GM19035 (cell line): ENCODE results near the gene LORICRIN.
"Not testable (repeated sequence)": the region's sequence is repeated elsewhere in the genome, so short reads cannot be mapped to it uniquely, and the experiment has no call there.

Source experiments
- ATAC-seq: cut with Tn5 transposase; IDR thresholded peaks from one replicate; pipeline ENCODE4 v1.9.1; 2021; ENCODE audit not compliant: unreplicated experiment

LORICRIN gene, protein sequence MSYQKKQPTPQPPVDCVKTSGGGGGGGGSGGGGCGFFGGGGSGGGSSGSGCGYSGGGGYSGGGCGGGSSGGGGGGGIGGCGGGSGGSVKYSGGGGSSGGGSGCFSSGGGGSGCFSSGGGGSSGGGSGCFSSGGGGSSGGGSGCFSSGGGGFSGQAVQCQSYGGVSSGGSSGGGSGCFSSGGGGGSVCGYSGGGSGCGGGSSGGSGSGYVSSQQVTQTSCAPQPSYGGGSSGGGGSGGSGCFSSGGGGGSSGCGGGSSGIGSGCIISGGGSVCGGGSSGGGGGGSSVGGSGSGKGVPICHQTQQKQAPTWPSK

GRCh38 chr1:153259387-153259786 lies at the start of gene LORICRIN:
Gene LORICRIN (plus strand): TSS chr1:153259687. CDS start chr1:153260950, 1,263 bp downstream.
- no peak for ATAC-seq

DNA sequence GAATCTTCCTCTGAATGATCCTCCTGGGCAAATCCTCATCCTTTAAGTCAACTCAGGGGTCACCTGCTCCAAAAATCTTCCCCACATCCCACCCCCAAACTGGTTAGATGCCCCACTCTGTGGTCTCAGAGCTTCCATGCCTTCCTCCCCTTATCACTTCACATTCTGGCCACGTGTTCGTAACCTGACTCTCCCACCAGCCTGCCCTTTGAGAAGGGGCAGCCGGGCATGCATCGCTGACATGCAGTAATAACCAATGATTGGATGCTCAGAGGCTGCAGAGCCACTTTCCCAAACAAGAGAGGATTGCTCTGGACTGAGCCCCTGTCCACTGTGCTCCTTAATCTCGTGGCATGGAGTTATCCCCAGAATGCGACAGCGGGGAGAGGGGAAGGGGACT lies 49.3 kb upstream of the LORICRIN start:
- ATAC-seq, result no peak

DNA sequence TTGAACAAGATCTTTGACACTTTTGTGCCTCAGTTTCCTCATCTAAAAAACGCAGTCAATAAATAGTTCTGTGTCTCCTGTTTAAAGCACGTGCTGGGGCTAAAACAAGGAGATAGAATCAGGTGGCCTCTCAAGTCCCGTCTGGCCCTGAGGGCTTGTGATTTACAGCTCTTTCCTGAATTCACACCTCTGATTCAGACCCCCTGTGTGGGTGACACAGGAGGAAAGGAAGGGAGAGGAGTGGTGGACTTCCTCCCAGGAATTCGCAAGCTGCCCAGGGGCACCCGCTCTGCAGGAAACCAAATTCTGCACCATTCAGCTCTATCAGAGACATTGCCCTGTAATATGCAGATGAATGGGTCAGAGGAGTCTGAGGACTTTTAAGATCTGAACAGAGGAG lies 47.3 kb upstream of the LORICRIN start:
- no peak for ATAC-seq

DNA sequence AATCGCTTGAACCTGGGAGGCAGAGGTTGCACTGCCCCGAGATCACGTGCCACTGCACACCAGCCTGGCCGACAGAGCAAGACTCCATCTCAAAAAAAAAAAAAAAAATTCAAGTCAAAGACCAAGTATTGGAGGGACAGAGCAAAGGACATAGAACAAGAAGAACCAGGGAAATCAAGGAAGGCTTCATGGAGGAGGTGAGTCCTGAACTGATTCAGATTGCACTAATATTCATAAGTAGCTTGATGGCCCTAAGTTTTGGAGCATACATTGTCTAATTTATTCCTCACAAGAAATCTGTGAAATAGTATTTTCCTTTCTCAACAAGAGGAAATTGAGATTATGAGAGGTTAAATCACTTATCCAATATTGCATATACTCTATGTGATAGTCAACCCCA lies 46.0 kb upstream of the LORICRIN start:
- ATAC-seq, result no peak

- no peak for ATAC-seq
Observed at GRCh38 chr1:153217212-153217611, 42.3 kb upstream of the LORICRIN start, which contains the start of gene PRR9. Gene PRR9 (plus strand): TSS chr1:153217584. CDS start chr1:153218145, 561 bp downstream.

DNA sequence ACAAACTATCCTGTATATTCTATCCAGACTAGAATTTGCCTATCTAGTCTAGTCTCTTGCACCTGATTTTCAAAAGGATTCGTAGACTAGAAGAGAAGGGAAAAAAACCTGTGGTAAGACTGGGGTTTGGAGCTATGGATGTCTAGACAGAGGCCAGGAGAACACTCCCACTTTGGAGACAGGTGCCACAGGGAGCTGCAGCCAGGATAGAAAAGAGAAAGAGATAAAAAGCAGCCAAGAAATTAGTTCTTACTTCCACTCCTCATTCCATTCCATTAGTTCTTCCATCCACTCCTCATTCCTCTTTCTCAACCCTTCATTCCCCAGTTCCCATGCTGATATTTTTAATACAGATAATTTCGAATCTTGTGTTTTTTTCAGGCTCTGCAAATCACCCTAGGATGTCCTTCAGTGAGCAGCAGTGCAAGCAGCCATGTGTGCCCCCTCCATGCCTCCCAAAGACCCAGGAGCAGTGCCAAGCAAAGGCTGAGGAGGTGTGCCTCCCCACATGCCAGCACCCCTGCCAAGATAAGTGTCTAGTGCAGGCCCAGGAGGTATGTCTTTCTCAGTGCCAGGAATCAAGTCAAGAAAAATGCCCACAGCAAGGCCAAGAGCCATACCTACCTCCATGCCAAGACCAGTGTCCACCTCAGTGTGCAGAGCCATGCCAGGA lies 41.6 kb upstream of the LORICRIN start:
- no peak for ATAC-seq

DNA sequence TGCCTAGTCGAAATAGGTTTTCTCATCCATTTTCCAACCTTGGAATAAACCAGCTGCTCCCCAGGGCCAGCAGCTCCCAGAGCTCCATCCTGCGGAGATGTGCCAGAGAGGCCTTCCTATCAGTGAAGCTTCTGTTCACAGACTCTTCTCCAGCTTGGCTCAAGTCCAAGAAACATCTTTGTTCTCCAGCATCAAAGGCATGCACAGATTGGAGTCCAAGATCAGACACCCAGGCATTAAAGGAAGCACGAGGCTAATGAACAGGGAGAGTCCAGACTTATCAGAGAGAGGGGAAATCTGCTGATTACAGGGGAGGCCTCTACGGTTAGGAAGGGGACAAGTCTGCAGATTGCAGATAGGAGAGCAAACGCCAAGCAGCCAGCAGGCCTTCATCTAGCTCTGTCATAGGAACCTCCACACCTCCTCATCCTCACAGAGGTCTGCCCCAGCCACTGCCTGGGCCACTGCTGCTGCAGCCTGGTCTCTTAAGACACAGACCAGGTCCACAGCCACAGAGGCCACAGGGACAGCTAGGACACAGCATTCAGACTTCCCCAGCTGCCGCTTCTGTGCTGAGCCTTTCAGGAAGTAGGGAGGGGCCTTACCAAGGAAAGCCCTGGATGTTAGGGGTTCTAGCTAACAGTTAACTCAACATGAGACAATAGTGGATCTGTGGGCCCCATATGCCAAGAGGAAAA lies 38.7 kb upstream of the LORICRIN start:
- no peak for ATAC-seq

- ATAC-seq, result peak; percentile 91
Observed at GRCh38 chr1:153223040-153223891, 36.2 kb upstream of the LORICRIN start.

DNA sequence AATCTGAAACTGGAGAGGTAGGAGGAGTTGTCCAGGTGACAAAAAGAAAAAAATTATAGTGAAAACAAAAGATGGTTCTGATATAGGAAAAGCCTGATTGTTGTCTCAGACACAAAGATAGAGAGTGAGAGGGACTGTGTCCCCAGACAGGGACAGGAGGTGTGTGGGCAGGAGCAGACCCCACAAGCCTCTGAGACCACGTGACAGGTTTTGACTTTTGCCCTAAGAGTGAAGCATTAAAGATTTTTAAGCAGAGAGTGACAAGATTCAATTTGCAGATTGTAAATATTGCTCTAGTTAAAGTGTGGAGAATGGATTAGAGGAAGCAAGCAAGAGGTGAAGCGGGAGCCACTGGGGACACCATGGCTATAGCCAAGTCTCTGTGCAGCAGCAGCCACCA lies 31.7 kb upstream of the LORICRIN start:
- ATAC-seq, result no peak

DNA sequence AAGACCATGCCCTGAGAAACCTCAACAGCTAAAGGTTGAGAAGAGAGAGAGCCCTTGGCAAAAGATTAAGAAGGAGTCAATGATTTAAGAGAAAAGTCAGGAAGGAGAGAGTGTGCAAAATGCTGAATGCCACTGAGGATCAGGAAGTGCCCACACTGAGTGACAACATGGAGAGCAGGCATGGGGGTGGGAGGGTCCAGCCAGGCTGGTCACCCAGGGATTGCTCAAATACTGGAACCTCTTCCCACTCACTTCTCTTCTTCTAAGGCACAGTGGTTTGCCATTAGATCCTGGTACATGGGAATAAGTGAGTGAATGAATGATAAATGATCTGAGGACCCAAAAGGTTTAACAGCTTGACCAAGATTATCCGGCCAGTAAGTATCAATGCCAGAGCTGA lies 31.0 kb upstream of the LORICRIN start:
- no peak for ATAC-seq

- ATAC-seq, result not testable (repeated sequence)
Observed at GRCh38 chr1:153229076-153229829, 30.2 kb upstream of the LORICRIN start.

DNA sequence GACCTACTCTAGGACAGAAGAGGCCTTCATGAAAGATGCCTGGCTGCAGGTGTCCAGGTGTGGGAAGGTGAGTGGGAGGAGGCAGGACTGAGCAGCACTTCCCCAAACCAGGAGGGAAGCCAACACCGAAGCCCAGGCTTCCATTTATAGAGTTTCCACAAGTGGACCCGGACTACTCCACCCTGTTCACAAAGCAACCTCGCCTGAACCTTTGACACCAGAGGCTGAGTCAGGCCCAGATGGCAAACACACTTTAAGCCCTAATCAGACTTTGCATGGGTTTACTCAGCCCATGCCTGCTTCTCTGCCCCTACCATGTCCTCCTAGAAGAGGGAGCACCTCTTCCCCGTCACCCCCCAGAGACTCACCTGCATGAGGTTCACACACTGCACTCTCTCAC lies 28.1 kb upstream of the LORICRIN start:
- ATAC-seq, result no peak

DNA sequence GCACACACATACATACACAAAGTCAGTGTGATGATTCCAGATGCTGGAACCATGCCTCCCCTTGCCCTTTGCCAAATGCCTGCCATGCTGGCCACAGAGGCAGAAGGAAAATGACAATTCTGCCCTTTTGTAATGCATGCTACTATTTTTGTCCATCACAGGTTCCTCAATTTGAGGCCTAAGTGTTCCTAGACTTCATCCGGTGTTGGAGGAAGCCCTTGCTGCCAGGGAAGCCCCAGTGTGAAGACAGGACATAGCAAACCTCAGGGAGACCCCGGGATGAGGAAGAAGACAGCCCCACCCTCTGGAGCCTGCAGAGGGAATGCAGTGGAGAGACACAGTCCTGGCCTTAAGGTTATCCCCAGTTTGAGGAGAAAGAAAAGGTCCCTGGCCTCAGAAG lies 27.7 kb upstream of the LORICRIN start:
- no peak for ATAC-seq

- ATAC-seq, result no peak
Observed at GRCh38 chr1:153232553-153232952, 26.9 kb upstream of the LORICRIN start.

DNA sequence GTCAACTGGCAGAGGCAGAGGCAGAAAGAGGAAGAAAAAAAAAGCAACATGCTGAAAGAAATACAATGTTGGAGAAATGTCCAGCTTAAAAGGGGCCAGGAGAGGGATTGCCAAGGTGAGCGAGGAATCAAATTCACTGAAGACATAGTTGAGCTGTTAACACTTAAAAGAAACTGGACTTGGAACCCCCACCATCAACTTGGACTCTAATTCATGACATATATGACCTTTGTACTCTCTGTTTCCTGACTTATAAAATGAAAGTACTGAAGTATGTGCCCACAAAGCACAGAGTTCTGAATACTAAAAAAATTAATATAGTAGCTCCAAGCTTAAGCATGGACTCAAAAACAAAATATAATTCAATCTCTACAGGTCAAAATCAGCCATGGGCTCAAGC lies 26.0 kb upstream of the LORICRIN start:
- no peak for ATAC-seq

DNA sequence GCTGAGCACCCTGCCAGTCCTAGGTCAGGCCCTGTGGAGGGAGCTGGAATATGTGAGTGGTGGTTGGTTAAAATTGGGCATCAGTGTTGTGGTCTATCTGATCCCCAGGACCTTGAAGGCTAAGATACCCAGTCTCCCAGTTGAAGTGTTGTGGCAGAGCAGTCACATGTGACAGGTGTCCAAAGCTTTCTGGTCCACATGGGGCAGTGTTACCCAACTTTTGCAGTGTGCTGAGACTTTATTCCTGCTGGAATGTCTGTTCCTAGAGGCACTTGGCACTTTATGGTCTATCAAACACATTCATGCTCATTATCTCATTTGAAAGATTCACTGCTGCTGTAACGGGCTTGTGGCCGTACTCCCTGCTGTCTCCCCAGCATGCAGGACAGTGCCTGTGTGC lies 21.0 kb upstream of the LORICRIN start:
- ATAC-seq, result no peak

DNA sequence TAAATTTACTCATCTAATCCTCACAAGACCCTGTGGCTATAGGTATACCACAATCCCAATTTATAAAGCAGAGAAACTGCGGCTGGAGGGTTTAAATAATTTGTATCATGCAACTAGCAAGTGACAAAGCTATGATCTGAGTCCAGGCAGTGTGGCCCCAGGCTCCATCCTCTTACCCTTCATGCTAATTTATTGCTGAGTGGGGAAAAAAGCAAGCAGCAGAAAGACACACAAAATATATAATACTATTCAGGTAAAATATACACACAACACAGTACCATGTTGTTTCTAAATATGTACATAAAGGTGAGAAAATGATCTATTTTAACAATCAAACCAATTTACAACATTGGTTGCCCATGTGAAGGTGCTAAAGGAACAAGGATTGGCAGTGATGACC lies 17.3 kb upstream of the LORICRIN start:
- no peak for ATAC-seq

DNA sequence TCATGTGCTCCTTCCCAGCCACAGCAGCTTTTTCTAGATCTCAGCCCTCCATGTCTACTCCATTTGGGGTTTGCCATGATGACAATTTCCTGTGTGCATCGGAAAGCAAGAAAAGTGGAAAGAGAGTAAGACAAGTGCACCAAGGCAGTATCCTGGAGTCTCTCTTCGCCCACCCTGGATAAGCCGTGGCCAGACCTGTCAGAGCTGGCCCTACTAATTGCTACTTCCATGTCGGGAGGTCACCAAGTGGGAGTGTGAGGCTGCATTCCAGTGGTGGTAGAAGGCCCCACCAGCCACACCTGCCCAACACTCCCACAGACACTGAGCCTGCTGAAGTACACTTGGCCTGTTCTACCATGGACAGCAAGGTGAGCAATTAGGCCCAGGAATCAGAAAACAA lies 14.0 kb upstream of the LORICRIN start:
- no peak for ATAC-seq

DNA sequence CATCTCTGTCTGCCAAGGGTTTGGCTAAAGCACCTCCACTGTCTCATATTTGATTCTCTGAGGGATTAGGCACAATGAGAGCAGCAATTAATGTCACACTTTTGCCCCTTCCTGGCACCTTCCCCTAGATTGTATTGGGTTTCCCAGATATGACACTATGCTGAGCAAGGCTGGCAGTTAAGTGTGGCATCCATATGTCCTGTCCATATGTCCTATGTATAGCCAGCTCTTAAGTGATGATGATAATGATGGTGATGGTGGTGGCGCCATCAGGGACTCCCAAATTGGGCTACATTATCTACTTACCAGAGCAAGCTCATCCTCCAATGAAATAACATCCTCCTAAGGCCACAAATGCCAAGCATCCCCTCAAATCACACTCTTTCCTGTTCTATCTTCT lies 13.5 kb upstream of the LORICRIN start:
- ATAC-seq, result no peak

DNA sequence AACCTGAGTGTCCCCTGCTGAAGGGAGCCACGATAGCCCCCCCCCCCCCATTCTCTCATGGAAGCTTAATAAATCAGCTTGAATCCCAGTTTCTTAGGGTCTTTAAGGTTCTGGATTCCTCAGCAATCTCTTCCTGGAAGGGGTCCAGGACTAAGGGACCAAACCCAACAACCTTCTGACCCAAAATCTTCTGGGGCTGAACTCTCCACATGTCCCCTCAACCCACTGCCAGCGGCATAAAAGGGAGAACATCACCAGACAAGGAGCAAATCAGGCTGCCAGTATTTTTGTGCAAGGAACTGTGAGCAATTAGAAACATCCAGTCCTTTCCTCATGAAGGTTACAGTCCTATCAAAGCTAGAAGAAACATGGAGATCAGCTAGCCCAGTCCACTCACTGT lies 12.7 kb upstream of the LORICRIN start:
- no peak for ATAC-seq
